Dedifferentiated amniotic fluid mesenchymal stem cell (primary cell): Measurements from ENCODE around the gene ANKRD50.

Experiments
- DNase-seq: peaks from one replicate; pipeline ENCODE4 v3.0.0-alpha.2; 2016; ENCODE audit errors: extremely low spot score

The ANKRD50 gene

DNA sequence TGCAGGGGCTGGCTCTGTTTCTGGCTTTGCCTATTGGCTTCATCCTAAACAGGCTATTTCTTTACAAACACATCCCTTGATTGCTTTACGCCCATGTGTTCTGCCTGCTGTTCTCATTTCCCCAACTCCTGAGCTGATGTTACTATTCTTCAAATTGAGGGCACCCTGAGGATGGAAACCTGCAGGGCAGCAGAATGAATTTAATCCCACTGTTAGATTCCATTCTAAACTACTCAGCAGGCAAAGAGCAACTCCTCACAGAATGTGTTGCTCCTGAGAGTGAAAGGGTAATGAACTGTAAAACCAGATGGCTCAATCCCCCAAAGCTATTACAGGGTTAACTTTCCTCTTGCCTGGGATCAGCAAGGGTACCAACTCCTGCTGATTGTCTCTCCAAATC is 75.7 kb downstream of the ANKRD50 start:
- no peak for DNase-seq

- no peak for DNase-seq
Observed at GRCh38 chr4:124635331-124635730, 77.2 kb downstream of the ANKRD50 start.

- DNase-seq: peak; percentile 26
Observed at GRCh38 chr4:124633285-124633941, 79.1 kb downstream of the ANKRD50 start.

DNA sequence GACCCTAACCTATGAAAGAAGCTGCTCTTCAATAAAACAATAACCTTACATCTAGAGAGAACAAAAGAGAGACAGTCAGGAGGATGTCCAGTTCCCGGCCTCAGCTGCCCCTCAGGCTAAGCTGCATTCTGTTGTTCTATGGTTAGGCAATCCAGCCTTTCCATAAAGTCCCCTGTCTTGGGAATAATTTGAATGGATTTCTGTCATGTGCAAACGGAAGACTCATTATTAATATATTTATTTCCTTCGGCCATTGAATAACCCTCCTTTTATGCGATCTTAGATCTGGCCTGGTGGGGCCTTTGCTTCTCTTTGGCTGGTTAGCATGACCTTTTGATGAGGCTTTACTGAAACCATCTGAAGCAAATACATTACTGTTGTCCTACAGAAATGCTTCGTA is 80.1 kb downstream of the ANKRD50 start:
- DNase-seq: no peak

DNA sequence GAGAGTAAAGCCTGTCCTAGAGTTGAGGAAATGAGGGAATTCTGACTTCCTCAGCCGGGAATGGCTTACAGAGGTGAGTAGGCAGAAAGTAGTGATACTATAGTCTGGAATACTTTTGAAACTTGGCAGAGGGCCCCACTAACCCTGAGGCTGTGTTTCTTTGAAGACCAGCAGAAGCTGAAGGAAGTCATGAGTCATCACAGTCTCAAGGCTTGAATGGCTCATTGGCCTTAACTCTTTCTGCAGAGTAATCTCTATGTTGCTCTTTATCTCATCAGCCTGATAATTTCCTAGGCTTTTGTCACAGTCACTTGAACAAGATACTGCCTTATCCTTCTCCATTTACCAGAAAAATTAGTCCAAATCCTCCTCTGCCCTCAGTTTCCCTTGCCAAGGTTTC is 80.8 kb downstream of the ANKRD50 start:
- DNase-seq: peak; percentile 96

- no peak for DNase-seq
Observed at GRCh38 chr4:124629681-124630080, 82.9 kb downstream of the ANKRD50 start.
